Gastrocnemius medialis (tissue), 4 donors: ENCODE measurements around the gene MYO18B.

Experiments
- CTCF ChIP-seq, 5 experiments: fragments of 450-650 bp in 3 of 5; fragments of 200-600 bp in 2 of 5; sonication (generic) in 2 of 5; IDR thresholded peaks in 4 of 5; conservative IDR thresholded peaks in 1 of 5; 1 replicate in 4 of 5; 2 replicates in 1 of 5; pipeline ENCODE4 v1.5.1; 2016 to 2019; ENCODE audit warnings: antibody characterized with exemption in 5 of 5, mild to moderate bottlenecking in 3 of 5, moderate library complexity in 3 of 5
- POLR2A ChIP-seq, 2 donors: fragments of 450-650 bp; IDR thresholded peaks; one replicate each; pipeline ENCODE4 v1.6.1; 2017; ENCODE audit warnings: antibody characterized with exemption in 2 of 2, mild to moderate bottlenecking in 2 of 2, moderate library complexity in 2 of 2

- TF ChIP-seq CTCF (IDR thresholded peaks at IDR 0.05 in 4 of 5, conservative IDR thresholded peaks at IDR 0.05 in 1 of 5) (no peak), POLR2A (IDR thresholded peaks at IDR 0.05) (no peak)
These were observed 41.9 kb downstream of the MYO18B start for GRCh38 chr22:25783856-25784255.
